ENCODE data around the gene ACACA.
"Not testable (repeated sequence)": the region's sequence is repeated elsewhere in the genome, so short reads cannot be mapped to it uniquely, and the experiment has no call there.

ACACA gene

GRCh38 chr17:37429039-37429438, 22.4 kb upstream of the ACACA start:
- Histone ChIP-seq H3K27me3 (ENCODE audit: control insufficient read depth in 5 of 5, insufficient read depth in 4 of 5, low read length in 5 of 5) (no peaks in the 10 kb centered on the region), H3K27ac (ENCODE audit: low read depth, low read length) (no peak overlapping the region), H3K9ac (ENCODE audit: low read length in 5 of 5) (no peak overlapping the region), H3K9me3 (ENCODE audit: control insufficient read depth in 5 of 5, low read length in 5 of 5) (no peaks in the 10 kb centered on the region), H3K4me3 (ENCODE audit: low read depth in 1 of 5, low read length in 5 of 5) (no peak overlapping the region), H3K4me1 (ENCODE audit: control insufficient read depth in 5 of 5, insufficient read depth in 5 of 5, low read length in 5 of 5) (peaks cover 0 to 8% (median 0%) of the 10 kb centered on the region in 5 donors), H3K36me3 (ENCODE audit: control insufficient read depth in 5 of 5, insufficient read depth in 5 of 5, low read length in 5 of 5) (peaks cover 16 to 59% (median 33%) of the 10 kb centered on the region in 5 donors)

- no peaks in the 10 kb centered on the region for H3K27me3 ChIP-seq (ENCODE audit: control insufficient read depth in 5 of 5, insufficient read depth in 4 of 5, low read length in 5 of 5)
- no peaks in the 10 kb centered on the region for H3K4me1 ChIP-seq (ENCODE audit: control insufficient read depth in 5 of 5, insufficient read depth in 5 of 5, low read length in 5 of 5)
- no peak overlapping the region for H3K27ac ChIP-seq (ENCODE audit: low read depth, low read length)
- no peak overlapping the region for H3K9ac ChIP-seq (ENCODE audit: low read length in 5 of 5)
- H3K9me3 ChIP-seq (ENCODE audit: control insufficient read depth in 5 of 5, low read length in 5 of 5) = no peaks in the 10 kb centered on the region
- H3K4me3 ChIP-seq (ENCODE audit: low read depth in 1 of 5, low read length in 5 of 5) = no peak overlapping the region
- peaks cover 16 to 78% (median 36%) of the 10 kb centered on the region in 5 donors for H3K36me3 ChIP-seq (ENCODE audit: control insufficient read depth in 5 of 5, insufficient read depth in 5 of 5, low read length in 5 of 5)
Observed at GRCh38 chr17:37425268-37425667, 18.6 kb upstream of the ACACA start.

- H3K36me3 ChIP-seq (ENCODE audit: control insufficient read depth in 5 of 5, insufficient read depth in 5 of 5, low read length in 5 of 5) = peaks cover 13 to 68% (median 40%) of the 10 kb centered on the region in 5 donors
- no peaks in the 10 kb centered on the region for H3K4me1 ChIP-seq (ENCODE audit: control insufficient read depth in 5 of 5, insufficient read depth in 5 of 5, low read length in 5 of 5)
- H3K9me3 ChIP-seq (ENCODE audit: control insufficient read depth in 5 of 5, low read length in 5 of 5) = no peaks in the 10 kb centered on the region
- H3K27me3 ChIP-seq (ENCODE audit: control insufficient read depth in 5 of 5, insufficient read depth in 4 of 5, low read length in 5 of 5) = no peaks in the 10 kb centered on the region
- no peak overlapping the region for H3K9ac ChIP-seq (ENCODE audit: low read length in 5 of 5)
- H3K27ac ChIP-seq (ENCODE audit: low read depth, low read length) = no peak overlapping the region
- H3K4me3 ChIP-seq (ENCODE audit: low read depth in 1 of 5, low read length in 5 of 5) = no peak overlapping the region
Observed at GRCh38 chr17:37422971-37423625, 16.5 kb upstream of the ACACA start.

GRCh38 chr17:37417852-37418251, 11.2 kb upstream of the ACACA start:
- Histone ChIP-seq H3K27ac (ENCODE audit: low read depth, low read length) (no peak overlapping the region), H3K27me3 (ENCODE audit: control insufficient read depth in 5 of 5, insufficient read depth in 4 of 5, low read length in 5 of 5) (no peaks in the 10 kb centered on the region), H3K9me3 (ENCODE audit: control insufficient read depth in 5 of 5, low read length in 5 of 5) (no peaks in the 10 kb centered on the region), H3K4me1 (ENCODE audit: control insufficient read depth in 5 of 5, insufficient read depth in 5 of 5, low read length in 5 of 5) (no peaks in the 10 kb centered on the region), H3K36me3 (ENCODE audit: control insufficient read depth in 5 of 5, insufficient read depth in 5 of 5, low read length in 5 of 5) (peaks cover 4 to 42% (median 22%) of the 10 kb centered on the region in 5 donors), H3K9ac (ENCODE audit: low read length in 5 of 5) (no peak overlapping the region), H3K4me3 (ENCODE audit: low read depth in 1 of 5, low read length in 5 of 5) (no peak overlapping the region)

GRCh38 chr17:37413875-37414519, 7.4 kb upstream of the ACACA start:
- Histone ChIP-seq H3K4me1 (ENCODE audit: control insufficient read depth in 5 of 5, insufficient read depth in 5 of 5, low read length in 5 of 5) (no peaks in the 10 kb centered on the region), H3K4me3 (ENCODE audit: low read depth in 1 of 5, low read length in 5 of 5) (no peak overlapping the region), H3K27me3 (ENCODE audit: control insufficient read depth in 5 of 5, insufficient read depth in 4 of 5, low read length in 5 of 5) (no peaks in the 10 kb centered on the region), H3K9ac (ENCODE audit: low read length in 5 of 5) (no peak overlapping the region), H3K36me3 (ENCODE audit: control insufficient read depth in 5 of 5, insufficient read depth in 5 of 5, low read length in 5 of 5) (peaks cover 7 to 39% (median 24%) of the 10 kb centered on the region in 5 donors), H3K27ac (ENCODE audit: low read depth, low read length) (no peak overlapping the region), H3K9me3 (ENCODE audit: control insufficient read depth in 5 of 5, low read length in 5 of 5) (no peaks in the 10 kb centered on the region)

- Histone ChIP-seq H3K27ac (ENCODE audit: low read depth, low read length) (peak overlapping the region; percentile 65), H3K27me3 (ENCODE audit: control insufficient read depth in 5 of 5, insufficient read depth in 4 of 5, low read length in 5 of 5) (no peaks in the 10 kb centered on the region), H3K9ac (ENCODE audit: low read length in 5 of 5) (no peak overlapping the region), H3K4me1 (ENCODE audit: control insufficient read depth in 5 of 5, insufficient read depth in 5 of 5, low read length in 5 of 5) (peaks cover 0 to 19% (median 14%) of the 10 kb centered on the region in 5 donors), H3K4me3 (ENCODE audit: low read depth in 1 of 5, low read length in 5 of 5) (no peak overlapping the region), H3K9me3 (ENCODE audit: control insufficient read depth in 5 of 5, low read length in 5 of 5) (no peaks in the 10 kb centered on the region), H3K36me3 (ENCODE audit: control insufficient read depth in 5 of 5, insufficient read depth in 5 of 5, low read length in 5 of 5) (peaks cover 7 to 33% (median 21%) of the 10 kb centered on the region in 5 donors)
Observed at GRCh38 chr17:37410357-37410756, 3.7 kb upstream of the ACACA start.

GRCh38 chr17:37408145-37408479, 1.5 kb upstream of the ACACA start:
- Histone ChIP-seq H3K36me3 (ENCODE audit: control insufficient read depth in 5 of 5, insufficient read depth in 5 of 5, low read length in 5 of 5) (peaks cover 3 to 17% (median 10%) of the 10 kb centered on the region in 5 donors), H3K4me1 (ENCODE audit: control insufficient read depth in 5 of 5, insufficient read depth in 5 of 5, low read length in 5 of 5) (peaks cover 0 to 22% (median 20%) of the 10 kb centered on the region in 5 donors), H3K4me3 (ENCODE audit: low read depth in 1 of 5, low read length in 5 of 5) (peak overlapping the region in 1 of 5 donors; percentile 93), H3K27ac (ENCODE audit: low read depth, low read length) (peak overlapping the region; percentile 93)
- not testable (repeated sequence) for H3K27me3 ChIP-seq (ENCODE audit: control insufficient read depth in 5 of 5, insufficient read depth in 4 of 5, low read length in 5 of 5); H3K9me3 ChIP-seq (ENCODE audit: control insufficient read depth in 5 of 5, low read length in 5 of 5); H3K9ac ChIP-seq (ENCODE audit: low read length in 5 of 5)

GRCh38 chr17:37405955-37406634, 541 bp downstream of the ACACA start:
- Histone ChIP-seq H3K9me3 (ENCODE audit: control insufficient read depth in 5 of 5, low read length in 5 of 5) (no peaks in the 10 kb centered on the region), H3K36me3 (ENCODE audit: control insufficient read depth in 5 of 5, insufficient read depth in 5 of 5, low read length in 5 of 5) (peaks cover 0 to 6% (median under 1%) of the 10 kb centered on the region in 5 donors), H3K4me3 (ENCODE audit: low read depth in 1 of 5, low read length in 5 of 5) (peak overlapping the region; percentile 70 to 90 (median 85)), H3K4me1 (ENCODE audit: control insufficient read depth in 5 of 5, insufficient read depth in 5 of 5, low read length in 5 of 5) (peaks cover 0 to 22% (median 20%) of the 10 kb centered on the region in 5 donors), H3K27ac (ENCODE audit: low read depth, low read length) (peak overlapping the region; percentile 79), H3K9ac (ENCODE audit: low read length in 5 of 5) (peak overlapping the region; percentile 67 to 91 (median 87)), H3K27me3 (ENCODE audit: control insufficient read depth in 5 of 5, insufficient read depth in 4 of 5, low read length in 5 of 5) (no peaks in the 10 kb centered on the region)

GRCh38 chr17:37405522-37405921, 1.1 kb downstream of the ACACA start:
- H3K4me1 ChIP-seq (ENCODE audit: control insufficient read depth in 5 of 5, insufficient read depth in 5 of 5, low read length in 5 of 5) = peaks cover 0 to 22% (median 20%) of the 10 kb centered on the region in 5 donors
- H3K27me3 ChIP-seq (ENCODE audit: control insufficient read depth in 5 of 5, insufficient read depth in 4 of 5, low read length in 5 of 5); H3K9me3 ChIP-seq (ENCODE audit: control insufficient read depth in 5 of 5, low read length in 5 of 5); H3K36me3 ChIP-seq (ENCODE audit: control insufficient read depth in 5 of 5, insufficient read depth in 5 of 5, low read length in 5 of 5); H3K27ac ChIP-seq (ENCODE audit: low read depth, low read length): not testable (repeated sequence)
- H3K4me3 ChIP-seq (ENCODE audit: low read depth in 1 of 5, low read length in 5 of 5) = peak overlapping the region in 2 of 5 donors; percentile 74 to 90
- peak overlapping the region in 2 of 5 donors; percentile 4 to 24 for H3K9ac ChIP-seq (ENCODE audit: low read length in 5 of 5)

GRCh38 chr17:37400505-37400904, 6.1 kb downstream of the ACACA start:
- no peaks in the 10 kb centered on the region for H3K36me3 ChIP-seq (ENCODE audit: control insufficient read depth in 5 of 5, insufficient read depth in 5 of 5, low read length in 5 of 5)

More at GRCh38 chr17:37400505-37400904, 6.1 kb downstream of the ACACA start:
- Histone ChIP-seq H3K9ac (ENCODE audit: low read length in 5 of 5) (no peak overlapping the region), H3K27me3 (ENCODE audit: control insufficient read depth in 5 of 5, insufficient read depth in 4 of 5, low read length in 5 of 5) (no peaks in the 10 kb centered on the region), H3K27ac (ENCODE audit: low read depth, low read length) (no peak overlapping the region), H3K4me3 (ENCODE audit: low read depth in 1 of 5, low read length in 5 of 5) (no peak overlapping the region), H3K9me3 (ENCODE audit: control insufficient read depth in 5 of 5, low read length in 5 of 5) (no peaks in the 10 kb centered on the region), H3K4me1 (ENCODE audit: control insufficient read depth in 5 of 5, insufficient read depth in 5 of 5, low read length in 5 of 5) (peaks cover 0 to 11% (median 5%) of the 10 kb centered on the region in 5 donors)
